Sigmoid colon (tissue), 7 donors: ENCODE results near the gene TARBP2. TPM values are rescaled to one million over a fixed set of nuclear protein-coding genes. Genes with fewer than 3 reads are reported as not detected.

Source experiments
- DNase-seq: peaks from one replicate; pipeline ENCODE4 v3.0.0-alpha.2; 2019
- H3K27ac ChIP-seq, 4 donors: fragments of 200-600 bp; sonication (generic); one replicate each; pipeline ENCODE4 v1.5.1; 2016 to 2019; ENCODE audit warnings: mild to moderate bottlenecking in 1 of 4
- H3K27me3 ChIP-seq, 3 donors: fragments of 200-600 bp; sonication (generic); one replicate each; pipeline ENCODE4 v1.5.1; 2019; ENCODE audit warnings: mild to moderate bottlenecking in 1 of 3
- H3K36me3 ChIP-seq, 4 donors: fragments of 200-600 bp; sonication (generic); one replicate each; pipeline ENCODE4 v1.5.1; 2016 to 2019
- H3K4me1 ChIP-seq, 4 donors: fragments of 200-600 bp; sonication (generic); one replicate each; pipeline ENCODE4 v1.5.1; 2017 to 2019
- H3K4me3 ChIP-seq, 4 donors: fragments of 200-600 bp; sonication (generic); one replicate each; pipeline ENCODE4 v1.5.1; 2017 to 2019; ENCODE audit warnings: mild to moderate bottlenecking in 2 of 4, moderate library complexity in 1 of 4
- H3K9me3 ChIP-seq, 4 donors: fragments of 200-600 bp in 3 of 4; sonication (generic) in 3 of 4; one replicate each; pipeline versions ENCODE4 v1.5.1 to v1.6.1; 2013 to 2019
- EP300 ChIP-seq, 4 donors: sonication (generic); formaldehyde crosslinking; IDR thresholded peaks; one replicate each; pipeline ENCODE4 v1.6.1; 2017; ENCODE audit warnings: antibody characterized with exemption in 4 of 4
- POLR2A ChIP-seq, 2 donors: fragments of 450-650 bp; IDR thresholded peaks; one replicate each; pipeline ENCODE4 v1.6.1; 2016; ENCODE audit warnings: antibody characterized with exemption in 2 of 2, mild to moderate bottlenecking in 2 of 2, moderate library complexity in 2 of 2
- POLR2AphosphoS5 ChIP-seq, 4 donors: sonication (generic); formaldehyde crosslinking; IDR thresholded peaks; one replicate each; pipeline ENCODE4 v1.6.1; 2017; ENCODE audit warnings: antibody characterized with exemption in 4 of 4
- WGBS, 2 donors: extraction: QIAGEN DNeasy Blood & Tissue Kit; methylation state at CpG; one replicate each; pipeline ENCODE4 v1.1.7; 2013; 5-methylcytosine and 5-hydroxymethylcytosine counted together
- intact Hi-C: fragments of 100-400 bp; cut with DNase I; formaldehyde crosslinking; loops from one replicate; pipeline ENCODE4 v1.15.1; 2023
- polyA plus RNA-seq, 3 donors: library from polyadenylated mRNA; stranded (reverse); fragments of 200-250 nt; gene quantifications; one replicate each; pipeline ENCODE4 v1.2.3, GENCODE V29; 2013
- total RNA-seq, 4 donors: library from RNA; depleted of rRNA; stranded (reverse); fragments of >200 nt; gene quantifications; one replicate each; pipeline ENCODE4 v1.1.0, GENCODE V29; 2016
- TF ChIP-seq, protein P1 (sequence below), 4 experiments: fragments of 450-650 bp in 3 of 4; fragments of 200-600 bp in 1 of 4; IDR thresholded peaks; one replicate each; pipeline ENCODE4 v1.5.1; 2016 to 2019; ENCODE audit warnings: antibody characterized with exemption in 4 of 4, mild to moderate bottlenecking in 3 of 4, moderate library complexity in 2 of 4
- donor health status: healthy with polysubstance abuse.
- donor health status: Bipolar disorder and iron deficiency.
- donor health status: healthy.

TARBP2 gene
- total and polyA plus RNA-seq, 7 donors, result 16.1 to 29.9 (median 19.7) TPM

DNA sequence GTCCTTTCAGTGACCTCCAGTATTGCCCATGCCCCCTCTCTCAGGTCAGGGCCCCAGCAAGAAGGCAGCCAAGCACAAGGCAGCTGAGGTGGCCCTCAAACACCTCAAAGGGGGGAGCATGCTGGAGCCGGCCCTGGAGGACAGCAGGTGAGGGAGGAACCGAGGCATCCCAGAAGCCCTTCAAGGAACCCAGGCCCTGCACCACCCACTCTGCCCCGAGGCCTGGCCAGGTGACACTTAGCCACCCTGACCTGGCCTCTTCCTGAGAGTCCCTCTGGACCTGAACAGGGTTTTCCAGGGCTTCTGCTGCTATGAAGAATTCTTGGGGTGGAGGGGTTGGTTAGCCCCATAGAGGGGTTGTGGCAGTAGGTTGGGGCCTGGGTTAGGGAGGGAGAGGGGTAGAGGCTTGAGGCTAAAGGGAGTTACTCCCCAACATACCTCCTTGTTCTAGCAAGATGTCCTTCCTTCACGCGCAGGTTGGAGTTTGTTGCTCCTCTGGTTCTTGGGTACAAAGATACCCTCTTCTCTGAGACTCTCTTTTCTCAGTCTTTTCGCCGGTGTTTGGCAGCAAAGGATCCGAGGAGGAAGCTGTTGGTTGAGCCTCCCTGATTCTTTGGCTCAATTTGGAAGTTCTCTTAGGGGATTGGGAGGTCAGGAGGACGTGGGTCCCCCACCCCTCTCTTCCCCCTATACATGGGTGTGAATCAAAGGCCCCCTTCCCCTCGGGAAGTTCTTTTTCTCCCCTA lies 2.1 kb downstream of the TARBP2 start:
- H3K9me3 ChIP-seq, result no peaks in the 10 kb centered on the region
- TF ChIP-seq POLR2AphosphoS5 (IDR thresholded peaks at IDR 0.05), result no peak
- TF ChIP-seq, protein P1, sequence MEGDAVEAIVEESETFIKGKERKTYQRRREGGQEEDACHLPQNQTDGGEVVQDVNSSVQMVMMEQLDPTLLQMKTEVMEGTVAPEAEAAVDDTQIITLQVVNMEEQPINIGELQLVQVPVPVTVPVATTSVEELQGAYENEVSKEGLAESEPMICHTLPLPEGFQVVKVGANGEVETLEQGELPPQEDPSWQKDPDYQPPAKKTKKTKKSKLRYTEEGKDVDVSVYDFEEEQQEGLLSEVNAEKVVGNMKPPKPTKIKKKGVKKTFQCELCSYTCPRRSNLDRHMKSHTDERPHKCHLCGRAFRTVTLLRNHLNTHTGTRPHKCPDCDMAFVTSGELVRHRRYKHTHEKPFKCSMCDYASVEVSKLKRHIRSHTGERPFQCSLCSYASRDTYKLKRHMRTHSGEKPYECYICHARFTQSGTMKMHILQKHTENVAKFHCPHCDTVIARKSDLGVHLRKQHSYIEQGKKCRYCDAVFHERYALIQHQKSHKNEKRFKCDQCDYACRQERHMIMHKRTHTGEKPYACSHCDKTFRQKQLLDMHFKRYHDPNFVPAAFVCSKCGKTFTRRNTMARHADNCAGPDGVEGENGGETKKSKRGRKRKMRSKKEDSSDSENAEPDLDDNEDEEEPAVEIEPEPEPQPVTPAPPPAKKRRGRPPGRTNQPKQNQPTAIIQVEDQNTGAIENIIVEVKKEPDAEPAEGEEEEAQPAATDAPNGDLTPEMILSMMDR (IDR thresholded peaks at IDR 0.05), result no peak
- WGBS, 2 donors, result 85 to 89% methylated on average over 10 of the region's 10 CpGs
- intact Hi-C loops, result loop anchor here (5.0 kb wide), 2 partner anchors 181 to 451 kb away; partner anchors contain the start of genes AAAS and TNS2
- peak; percentile 63 for DNase-seq
- peaks cover 0 to 38% (median 17%) of the 10 kb centered on the region in 4 donors for H3K36me3 ChIP-seq
- H3K27ac ChIP-seq, result peak overlapping the region in 3 of 4 donors; percentile 15 to 97 (median 93)
- H3K4me3 ChIP-seq, result no peak overlapping the region
- H3K27me3 ChIP-seq, result no peaks in the 10 kb centered on the region
- peaks cover 0 to 37% (median 25%) of the 10 kb centered on the region in 4 donors for H3K4me1 ChIP-seq

DNA sequence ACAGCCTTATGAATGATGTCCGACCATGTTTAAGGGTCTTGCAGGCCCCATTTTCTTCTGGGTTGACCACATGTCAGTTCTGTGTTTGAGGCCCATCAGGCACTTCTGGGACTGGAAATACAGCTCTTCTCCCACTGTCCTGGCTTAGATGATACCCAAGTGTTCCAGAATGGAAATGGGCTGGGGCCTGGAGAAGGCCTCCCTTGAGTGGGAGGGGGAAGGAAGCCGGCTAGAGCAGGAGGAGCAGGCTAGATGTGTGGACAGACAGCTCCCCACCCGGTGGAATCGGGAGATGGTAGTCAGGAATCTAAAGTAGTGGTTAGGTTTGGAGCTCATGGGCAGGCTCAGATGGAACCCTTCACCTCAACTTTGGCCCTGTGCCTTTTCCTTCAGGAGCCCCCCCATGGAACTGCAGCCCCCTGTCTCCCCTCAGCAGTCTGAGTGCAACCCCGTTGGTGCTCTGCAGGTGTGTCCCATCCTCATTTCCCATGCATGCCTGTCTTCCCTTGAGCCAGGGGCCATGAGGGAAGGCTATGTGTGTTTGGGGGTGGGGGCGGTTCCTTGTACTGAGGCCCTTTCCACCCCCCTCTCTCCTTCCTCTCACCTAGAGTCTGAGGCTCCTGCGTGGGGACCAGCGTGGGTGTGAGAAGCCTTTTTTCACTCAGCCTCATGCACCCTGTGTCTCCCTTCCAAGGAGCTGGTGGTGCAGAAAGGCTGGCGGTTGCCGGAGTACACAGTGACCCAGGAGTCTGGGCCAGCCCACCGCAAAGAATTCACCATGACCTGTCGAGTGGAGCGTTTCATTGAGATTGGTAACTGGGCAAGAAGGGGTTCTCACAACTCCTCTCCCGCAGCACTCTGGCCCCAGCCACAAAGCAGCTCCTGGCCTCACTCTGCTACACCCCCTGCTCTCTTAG lies 3.2 kb downstream of the TARBP2 start:
- Histone ChIP-seq H3K27me3 (no peaks in the 10 kb centered on the region), H3K36me3 (peaks cover 0 to 38% (median 17%) of the 10 kb centered on the region in 4 donors), H3K9me3 (no peaks in the 10 kb centered on the region), H3K4me3 (no peak overlapping the region), H3K27ac (peak overlapping the region in 1 of 4 donors; percentile 53), H3K4me1 (peaks cover 0 to 32% (median 22%) of the 10 kb centered on the region in 4 donors)
- peak; percentile 66 for DNase-seq
- TF ChIP-seq POLR2A (IDR thresholded peaks at IDR 0.05) (no peak), POLR2AphosphoS5 (IDR thresholded peaks at IDR 0.05) (no peak), EP300 (IDR thresholded peaks at IDR 0.05) (no peak)
- TF ChIP-seq, protein P1 (IDR thresholded peaks at IDR 0.05), result no peak
- intact Hi-C loops, result loop anchor here (5.0 kb wide), 2 partner anchors 182 to 452 kb away; partner anchors contain the start of genes AAAS and TNS2
- 85 to 89% methylated on average over 14 of the region's 14 CpGs for WGBS, 2 donors

DNA sequence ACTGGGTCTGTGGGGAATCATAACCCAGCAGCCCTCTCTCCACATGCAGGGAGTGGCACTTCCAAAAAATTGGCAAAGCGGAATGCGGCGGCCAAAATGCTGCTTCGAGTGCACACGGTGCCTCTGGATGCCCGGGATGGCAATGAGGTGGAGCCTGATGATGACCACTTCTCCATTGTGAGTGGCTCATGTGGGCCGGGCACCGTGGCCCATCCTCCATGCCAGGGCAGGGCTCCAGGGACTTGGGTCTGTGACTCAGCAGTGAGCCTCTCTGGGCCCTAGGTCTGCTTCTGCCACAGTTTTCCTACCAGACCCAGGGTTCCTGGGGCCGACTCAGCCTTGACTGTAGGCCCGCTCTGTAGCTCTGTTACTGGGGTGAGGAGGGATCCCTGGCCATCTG lies 4.0 kb downstream of the TARBP2 start:
- intact Hi-C loops, result no loop called here
- Histone ChIP-seq H3K36me3 (peaks cover 0 to 45% (median 17%) of the 10 kb centered on the region in 4 donors), H3K4me1 (peaks cover 0 to 26% (median 19%) of the 10 kb centered on the region in 4 donors), H3K9me3 (no peaks in the 10 kb centered on the region), H3K27ac (peak overlapping the region in 2 of 4 donors; percentile 46 to 53), H3K27me3 (no peaks in the 10 kb centered on the region), H3K4me3 (no peak overlapping the region)
- 88 to 92% methylated on average over 10 of the region's 10 CpGs for WGBS, 2 donors
- no peak for TF ChIP-seq EP300 (IDR thresholded peaks at IDR 0.05)
- TF ChIP-seq, protein P1 (IDR thresholded peaks at IDR 0.05), result no peak
- TF ChIP-seq POLR2AphosphoS5 (IDR thresholded peaks at IDR 0.05), result peak in 1 of 4 donors; percentile 28
- DNase-seq, result no peak

DNA sequence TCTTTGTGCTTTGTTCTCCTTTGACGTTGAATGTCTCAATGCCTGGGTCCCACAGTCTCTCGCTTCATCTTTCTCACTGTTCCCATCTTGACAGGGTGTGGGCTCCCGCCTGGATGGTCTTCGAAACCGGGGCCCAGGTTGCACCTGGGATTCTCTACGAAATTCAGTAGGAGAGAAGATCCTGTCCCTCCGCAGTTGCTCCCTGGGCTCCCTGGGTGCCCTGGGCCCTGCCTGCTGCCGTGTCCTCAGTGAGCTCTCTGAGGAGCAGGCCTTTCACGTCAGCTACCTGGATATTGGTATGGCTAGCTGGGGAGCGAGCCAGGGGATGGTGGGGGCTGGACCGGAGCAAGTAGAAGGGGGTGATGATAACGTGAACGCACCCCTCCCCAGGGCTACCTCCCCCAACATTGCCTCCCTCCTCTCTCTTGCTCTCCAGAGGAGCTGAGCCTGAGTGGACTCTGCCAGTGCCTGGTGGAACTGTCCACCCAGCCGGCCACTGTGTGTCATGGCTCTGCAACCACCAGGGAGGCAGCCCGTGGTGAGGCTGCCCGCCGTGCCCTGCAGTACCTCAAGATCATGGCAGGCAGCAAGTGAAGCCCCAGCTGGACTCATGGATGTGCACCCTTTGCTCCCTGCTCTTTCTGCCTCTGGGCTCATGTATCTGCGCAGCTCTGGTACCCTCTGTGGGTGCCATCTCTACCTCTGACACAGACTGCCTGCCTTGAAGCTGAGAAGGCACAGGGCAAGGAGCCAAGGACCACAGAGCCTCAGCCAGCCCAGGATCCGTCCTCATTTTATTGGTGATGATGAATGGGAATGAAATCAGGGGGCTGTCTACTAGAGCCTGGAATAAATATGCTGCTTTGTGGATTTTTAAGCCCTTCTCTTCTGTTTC lies 4.7 kb downstream of the TARBP2 start:
- Histone ChIP-seq H3K4me1 (peaks cover 0 to 22% (median 18%) of the 10 kb centered on the region in 4 donors), H3K4me3 (no peak overlapping the region), H3K9me3 (no peaks in the 10 kb centered on the region), H3K36me3 (peaks cover 0 to 52% (median 20%) of the 10 kb centered on the region in 4 donors), H3K27me3 (no peaks in the 10 kb centered on the region), H3K27ac (peak overlapping the region in 2 of 4 donors; percentile 46 to 53)
- peak; percentile 67 for DNase-seq
- TF ChIP-seq, protein P1 (IDR thresholded peaks at IDR 0.05), result no peak
- TF ChIP-seq POLR2A (IDR thresholded peaks at IDR 0.05), result no peak
- TF ChIP-seq EP300 (IDR thresholded peaks at IDR 0.05), result no peak
- TF ChIP-seq POLR2AphosphoS5 (IDR thresholded peaks at IDR 0.05), result no peak
- intact Hi-C loops, result no loop called here
- WGBS, 2 donors, result 83 to 85% methylated on average over 19 of the region's 19 CpGs
